HS-5 (cell line): ENCODE data around the gene GCH1.
"Not testable (repeated sequence)": the region's sequence is repeated elsewhere in the genome, so short reads cannot be mapped to it uniquely, and the experiment has no call there.

ENCODE experiments used
- DNase-seq: peaks from one replicate; pipeline ENCODE4 v3.0.0-alpha.2; 2012; ENCODE audit warnings: low read depth

The GCH1 gene

DNA sequence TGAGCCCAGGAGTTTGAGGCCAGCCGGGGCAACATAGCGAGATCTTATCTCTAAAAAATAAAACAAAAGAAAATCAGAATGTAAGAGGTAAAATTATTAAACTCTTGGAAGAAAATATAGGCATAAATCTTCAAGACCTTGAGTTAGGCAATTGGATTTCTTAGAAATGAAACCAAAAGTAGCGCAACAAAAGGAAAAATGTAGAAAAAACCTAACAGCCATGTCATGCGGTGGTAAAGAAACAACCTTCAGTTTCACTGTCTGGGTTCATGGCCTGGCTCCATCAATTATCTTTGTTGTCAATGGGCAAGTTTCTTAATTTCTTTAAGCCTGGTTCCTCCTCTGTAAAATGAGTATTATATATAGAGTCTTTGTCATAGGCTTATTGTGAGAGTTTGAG, 5.6 kb upstream of the GCH1 start:
- no peak for DNase-seq

GRCh38 chr14:54906075-54906474, 3.4 kb upstream of the GCH1 start:
- DNase-seq = no peak

GRCh38 chr14:54902143-54902520, 494 bp downstream of the GCH1 start:
- no peak for DNase-seq

- no peak for DNase-seq
Observed at GRCh38 chr14:54901380-54902142, 1.1 kb downstream of the GCH1 start.

DNA sequence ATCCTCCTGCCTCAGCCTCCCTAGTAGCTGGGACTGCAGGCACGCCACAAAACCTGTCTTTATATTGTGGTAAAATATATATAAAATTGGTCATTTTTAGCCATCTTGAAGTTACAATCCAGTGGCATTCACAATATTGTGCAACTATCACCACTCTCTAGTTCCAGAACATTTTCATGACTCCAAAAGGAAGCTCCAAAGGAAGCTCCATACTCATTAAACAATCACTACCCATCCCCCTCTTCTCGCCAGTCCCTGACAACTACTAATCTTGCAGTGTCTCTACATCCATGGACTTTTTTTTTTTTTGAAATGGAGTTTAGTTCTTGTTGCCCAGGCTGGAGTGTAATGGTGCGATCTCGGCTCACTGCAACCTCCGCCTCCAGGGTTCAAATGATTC, 3.1 kb downstream of the GCH1 start:
- no peak for DNase-seq

DNA sequence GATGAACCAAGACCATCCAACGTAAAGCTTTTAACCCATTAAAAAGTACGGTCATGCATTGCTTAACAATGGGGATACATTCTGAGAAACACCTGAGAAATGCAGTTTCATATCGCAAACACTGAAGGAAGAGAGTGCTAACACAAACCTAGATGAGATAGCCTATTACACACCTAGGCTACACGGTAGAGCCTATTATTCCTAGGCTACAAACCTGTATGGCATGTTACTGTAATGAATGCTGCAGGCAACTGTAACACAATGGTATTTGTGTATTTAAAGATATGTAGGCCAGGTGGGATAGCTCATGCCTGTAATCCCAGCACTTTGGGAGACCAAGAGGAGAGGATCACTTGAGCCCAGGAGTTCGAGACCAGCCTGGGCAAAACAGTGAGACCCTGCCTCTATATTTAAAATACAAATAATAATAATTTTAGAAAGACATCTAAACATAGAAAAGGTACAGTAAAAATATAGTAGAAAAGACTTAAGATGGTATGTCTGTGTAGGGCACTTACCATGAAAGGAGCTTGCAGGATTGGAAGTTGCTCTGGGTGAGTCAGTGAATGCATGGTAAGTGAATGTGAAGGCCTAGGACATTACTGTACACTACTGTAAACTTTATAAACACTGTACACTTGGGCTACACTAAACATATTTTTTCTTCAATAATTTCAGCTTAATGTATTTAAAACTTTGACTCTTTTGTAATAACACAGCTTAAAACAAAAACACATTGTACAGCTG, 4.6 kb downstream of the GCH1 start:
- not testable (repeated sequence) for DNase-seq

DNA sequence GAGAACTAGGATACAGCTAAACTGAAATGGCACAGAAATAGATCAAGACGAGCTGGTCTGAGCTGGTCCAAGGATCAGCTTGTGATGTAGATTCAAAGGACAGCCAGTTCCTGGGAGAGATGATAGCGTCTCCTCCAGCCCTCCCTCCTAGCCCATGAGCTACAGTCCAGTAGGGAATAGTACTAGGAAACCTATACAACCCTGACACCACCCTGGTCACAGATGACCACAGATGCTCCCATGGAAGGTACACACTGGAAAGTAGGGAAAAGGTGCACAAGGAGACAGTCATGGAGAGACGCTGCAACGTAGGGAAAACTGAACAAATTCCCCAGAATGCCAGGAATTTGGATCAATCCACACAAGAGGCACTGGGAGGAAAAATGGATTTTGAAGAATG, 6.9 kb downstream of the GCH1 start:
- DNase-seq = no peak

DNA sequence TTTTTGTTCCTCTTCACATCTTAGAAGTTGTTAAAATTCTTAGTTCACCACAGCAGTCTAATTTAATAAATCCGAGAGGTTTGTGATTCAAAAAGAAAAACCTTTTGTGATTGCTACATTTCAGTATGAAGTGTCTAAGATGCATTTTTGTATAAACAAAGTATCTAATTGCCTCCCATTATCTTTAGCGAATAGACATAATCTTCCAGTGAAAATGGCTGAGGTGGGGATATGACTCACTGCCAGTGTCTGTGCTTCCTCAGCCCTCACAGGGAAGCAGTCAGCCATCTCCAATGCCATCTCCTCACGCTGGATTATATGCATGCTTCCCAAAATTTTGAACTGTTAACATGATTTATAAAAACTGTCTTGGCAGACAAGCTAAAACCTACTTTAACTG, 7.6 kb downstream of the GCH1 start:
- DNase-seq = no peak

- DNase-seq = no peak
Observed at GRCh38 chr14:54893151-54893760, 9.4 kb downstream of the GCH1 start.

DNA sequence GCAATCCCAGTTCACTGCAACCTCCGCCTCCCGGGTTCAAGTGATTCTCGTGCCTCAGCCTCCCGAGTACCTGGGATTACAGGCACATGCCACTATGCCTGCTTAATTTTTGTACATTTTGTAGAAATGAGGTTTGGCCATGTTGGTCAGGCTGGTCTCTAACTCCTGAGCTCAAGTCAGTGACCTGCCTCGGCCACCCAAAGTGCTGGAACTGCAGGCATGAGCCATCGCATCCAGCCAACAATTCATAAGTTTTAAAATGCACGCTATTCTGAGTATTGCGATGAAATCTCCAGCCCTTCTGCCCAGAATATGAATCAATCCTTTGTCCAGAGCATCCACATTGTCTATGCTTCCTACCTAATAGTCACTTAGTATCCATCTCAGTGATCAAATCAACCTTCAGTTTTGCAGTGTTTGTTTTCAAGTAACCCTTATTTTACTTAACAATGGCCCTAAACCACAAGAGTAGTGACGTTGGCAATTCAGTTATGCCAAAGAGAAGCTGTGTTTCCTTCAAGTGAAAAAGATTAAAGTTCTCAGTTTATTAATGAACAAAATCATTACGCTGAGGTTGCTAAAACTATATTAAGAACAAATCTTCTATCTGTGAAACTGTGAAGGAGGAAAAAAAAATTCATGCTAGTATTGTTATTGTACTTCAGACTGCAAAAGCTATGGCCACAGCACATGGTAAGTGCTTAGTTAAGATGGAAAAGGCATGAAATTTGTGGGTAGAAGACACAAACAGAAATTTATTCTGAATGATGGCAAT, 11.0 kb downstream of the GCH1 start:
- DNase-seq = no peak

GRCh38 chr14:54890788-54891187, 11.8 kb downstream of the GCH1 start:
- DNase-seq = no peak

- no peak for DNase-seq
Observed at GRCh38 chr14:54889919-54890318, 12.7 kb downstream of the GCH1 start.

GRCh38 chr14:54882521-54882920, 20.1 kb downstream of the GCH1 start:
- DNase-seq = no peak

DNA sequence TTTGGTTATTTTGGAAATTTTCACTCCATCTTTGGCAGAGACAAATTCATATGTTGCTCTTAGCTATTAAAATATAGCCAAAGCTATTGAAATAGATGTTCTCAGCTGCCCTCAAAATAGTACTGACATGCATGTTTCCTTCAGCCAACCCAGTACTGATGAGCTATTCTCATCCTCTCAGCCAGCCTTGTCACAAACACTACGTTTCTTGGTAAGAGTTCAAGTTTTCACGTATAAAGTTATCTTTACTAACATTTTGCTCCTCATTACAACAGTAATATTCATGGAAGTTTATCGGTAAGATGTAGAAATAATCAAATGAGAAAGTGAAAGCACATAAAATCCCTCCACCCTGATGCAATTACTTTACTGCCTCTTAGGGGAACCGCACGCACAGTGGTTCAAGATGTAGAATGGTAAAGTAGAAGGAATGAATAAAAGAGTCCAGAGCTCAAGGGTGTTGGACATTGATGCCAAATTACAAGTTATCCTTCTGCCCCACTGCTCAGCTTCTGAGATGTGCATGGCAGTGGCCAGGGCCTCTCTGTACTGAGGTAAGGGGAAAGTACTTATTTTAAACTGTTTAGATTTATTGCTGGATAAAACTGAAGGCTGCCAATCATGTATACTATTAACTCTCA, 20.7 kb downstream of the GCH1 start:
- no peak for DNase-seq

- no peak for DNase-seq
Observed at GRCh38 chr14:54881235-54881760, 21.3 kb downstream of the GCH1 start.

GRCh38 chr14:54877703-54878021, 25.0 kb downstream of the GCH1 start:
- no peak for DNase-seq

DNA sequence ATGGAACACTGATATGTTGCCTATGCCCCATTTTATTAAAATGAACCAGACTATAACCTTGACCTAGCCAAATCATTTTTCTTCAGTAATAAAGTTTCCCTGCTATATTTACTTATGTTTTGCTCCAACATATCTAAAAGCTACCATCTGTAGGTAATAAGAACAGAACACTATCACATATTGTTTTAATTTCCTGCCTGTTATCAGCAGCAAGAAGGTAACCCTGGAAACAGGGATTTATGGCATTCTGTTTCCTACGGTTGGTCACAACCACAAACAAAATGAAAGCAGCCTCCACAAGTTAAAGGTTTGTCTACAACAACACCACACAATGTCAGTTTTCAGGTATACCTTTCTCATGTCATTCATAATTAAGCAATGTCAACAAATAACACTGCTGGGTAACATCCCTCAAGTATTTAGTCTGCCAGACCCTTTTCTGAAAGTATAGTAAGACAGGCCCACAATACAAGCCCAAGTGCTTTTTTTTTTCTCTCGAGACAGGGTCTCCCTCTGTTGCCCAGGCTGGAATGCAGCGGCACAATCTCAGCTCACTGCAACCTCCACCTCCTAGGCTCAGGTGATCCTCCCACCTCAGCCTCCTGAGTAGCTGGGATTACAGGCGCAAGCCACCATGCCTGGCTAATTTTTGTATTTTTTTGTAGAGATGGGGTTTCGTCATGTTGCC, 25.5 kb downstream of the GCH1 start:
- no peak for DNase-seq

DNA sequence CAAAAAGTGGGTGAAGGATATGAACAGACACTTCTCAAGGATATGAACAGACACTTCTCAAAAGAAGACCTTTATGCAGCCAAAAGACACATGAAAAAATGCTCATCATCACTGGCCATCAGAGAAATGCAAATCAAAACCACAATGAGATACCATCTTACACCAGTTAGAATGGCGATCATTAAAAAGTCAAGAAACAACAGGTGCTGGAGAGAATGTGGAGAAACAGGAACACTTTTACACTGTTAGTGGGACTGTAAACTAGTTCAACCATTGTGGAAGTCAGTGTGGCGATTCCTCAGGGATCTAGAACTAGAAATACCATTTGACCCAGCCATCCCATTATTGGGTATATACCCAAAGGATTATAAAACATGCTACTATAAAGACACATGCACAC, 27.0 kb downstream of the GCH1 start:
- DNase-seq = not testable (repeated sequence)

- not testable (repeated sequence) for DNase-seq
Observed at GRCh38 chr14:54870154-54871090, 32.2 kb downstream of the GCH1 start.

GRCh38 chr14:54867011-54867410, 35.6 kb downstream of the GCH1 start:
- DNase-seq = no peak
